ENCODE data around the gene KRTAP10-7. TPM values are rescaled to one million over a fixed set of nuclear protein-coding genes. Genes with fewer than 3 reads are reported as not detected.
"Not testable (repeated sequence)": the region's sequence is repeated elsewhere in the genome, so short reads cannot be mapped to it uniquely, and the experiment has no call there.

Gene KRTAP10-7
- total and polyA plus RNA-seq, 9 donors, result not detected

DNA sequence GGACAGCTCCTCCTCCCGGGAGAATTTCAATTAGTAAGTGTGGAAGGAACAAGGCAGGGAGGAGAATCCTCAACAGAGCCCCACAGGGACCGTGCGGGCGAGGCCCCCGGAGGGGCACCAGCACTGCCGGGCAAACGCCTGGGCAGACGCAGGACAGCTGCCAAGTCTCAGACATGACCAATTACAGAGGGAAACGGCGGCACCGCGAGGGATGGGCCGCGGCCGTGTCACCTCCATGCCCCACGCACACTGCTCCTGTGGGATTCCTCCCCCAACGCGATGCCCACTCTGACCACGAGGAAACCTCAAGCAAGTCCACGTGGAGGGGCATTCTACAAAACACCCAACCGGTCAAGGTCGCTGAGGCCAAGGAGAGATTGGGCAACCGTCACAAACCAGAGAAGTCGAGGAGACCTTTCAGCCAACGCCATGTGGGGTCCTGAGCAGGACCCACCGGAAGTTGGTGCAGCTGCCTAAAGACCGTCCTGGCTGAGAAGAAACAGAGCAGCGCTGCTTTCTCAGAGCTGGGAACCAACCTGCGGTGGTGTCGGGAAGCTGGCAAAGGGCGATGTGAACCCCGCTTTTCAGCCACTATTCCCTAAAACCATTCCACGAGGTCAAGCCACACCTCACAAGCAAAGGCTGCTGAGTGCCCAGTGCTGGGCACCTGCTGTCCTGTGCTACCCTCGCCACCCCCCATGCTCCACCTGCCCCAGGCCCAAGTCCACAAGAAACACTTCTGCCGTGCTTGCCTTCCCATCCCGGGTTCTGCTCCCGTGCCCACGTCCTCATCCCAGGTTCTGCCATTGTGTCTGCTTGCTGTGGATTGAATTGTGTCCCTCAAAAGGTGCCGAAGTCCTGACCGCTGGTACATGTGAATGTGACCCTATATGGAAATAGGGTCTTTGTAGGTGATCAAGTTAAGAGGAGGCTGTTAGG, 28.3 kb upstream of the KRTAP10-7 start:
- no peak overlapping the region for H3K27ac ChIP-seq (ENCODE audit: low read length)
- H3K9me3 ChIP-seq (replicated peaks; ENCODE audit: control insufficient read depth, low read depth, low read length), result peaks cover 12% of the 10 kb centered on the region
- H3K36me3 ChIP-seq (ENCODE audit: control insufficient read depth, insufficient read depth, low read length), result no peaks in the 10 kb centered on the region
- no peak overlapping the region for H3K4me3 ChIP-seq (ENCODE audit: low read length)
- DNase-seq, result no peak
- H3K27me3 ChIP-seq (ENCODE audit: control insufficient read depth, insufficient read depth, low read length), result peaks cover 7% of the 10 kb centered on the region
- 90% methylated on average over 33 of the region's 40 CpGs for WGBS (ENCODE audit: insufficient coverage)
- H3K4me1 ChIP-seq (ENCODE audit: control insufficient read depth, insufficient read depth, low read length), result peaks cover 11% of the 10 kb centered on the region

DNA sequence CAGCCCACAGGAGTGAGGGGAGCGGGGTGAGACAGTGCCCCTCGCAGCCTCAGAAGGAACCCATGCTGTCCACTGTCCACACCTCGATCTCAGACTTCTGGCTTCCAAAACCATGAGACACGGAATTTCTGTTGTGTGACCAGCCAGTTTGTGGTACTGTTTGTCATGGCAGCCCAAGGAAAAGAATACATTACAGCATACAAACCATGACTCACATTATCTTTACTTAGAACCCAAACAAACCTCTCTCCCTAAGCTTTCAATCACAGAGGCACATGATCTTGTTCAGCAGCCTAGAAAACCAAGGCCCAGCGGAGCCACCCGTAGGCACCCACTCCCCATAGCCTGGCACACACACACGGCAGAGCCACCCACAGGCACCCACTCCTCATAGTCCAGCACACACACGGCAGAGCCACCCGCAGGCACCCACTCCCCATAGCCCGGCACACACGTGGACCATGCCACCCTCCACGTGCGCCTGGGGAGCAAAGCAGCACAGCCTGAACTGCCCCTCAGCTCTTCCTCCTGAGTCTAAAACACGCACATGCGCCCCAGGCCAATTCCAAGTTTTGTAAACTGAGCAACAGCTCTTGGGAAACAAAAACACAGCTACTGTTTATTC, 27.3 kb upstream of the KRTAP10-7 start:
- Histone ChIP-seq H3K9me3 (replicated peaks; ENCODE audit: control insufficient read depth, low read depth, low read length) (peaks cover 16% of the 10 kb centered on the region), H3K27ac (ENCODE audit: low read length) (no peak overlapping the region), H3K36me3 (ENCODE audit: control insufficient read depth, insufficient read depth, low read length) (no peaks in the 10 kb centered on the region), H3K27me3 (ENCODE audit: control insufficient read depth, insufficient read depth, low read length) (peaks cover 7% of the 10 kb centered on the region), H3K4me1 (ENCODE audit: control insufficient read depth, insufficient read depth, low read length) (peaks cover 11% of the 10 kb centered on the region), H3K4me3 (ENCODE audit: low read length) (no peak overlapping the region)
- 80% methylated on average over 15 of the region's 15 CpGs for WGBS (ENCODE audit: insufficient coverage)
- DNase-seq, result no peak

DNA sequence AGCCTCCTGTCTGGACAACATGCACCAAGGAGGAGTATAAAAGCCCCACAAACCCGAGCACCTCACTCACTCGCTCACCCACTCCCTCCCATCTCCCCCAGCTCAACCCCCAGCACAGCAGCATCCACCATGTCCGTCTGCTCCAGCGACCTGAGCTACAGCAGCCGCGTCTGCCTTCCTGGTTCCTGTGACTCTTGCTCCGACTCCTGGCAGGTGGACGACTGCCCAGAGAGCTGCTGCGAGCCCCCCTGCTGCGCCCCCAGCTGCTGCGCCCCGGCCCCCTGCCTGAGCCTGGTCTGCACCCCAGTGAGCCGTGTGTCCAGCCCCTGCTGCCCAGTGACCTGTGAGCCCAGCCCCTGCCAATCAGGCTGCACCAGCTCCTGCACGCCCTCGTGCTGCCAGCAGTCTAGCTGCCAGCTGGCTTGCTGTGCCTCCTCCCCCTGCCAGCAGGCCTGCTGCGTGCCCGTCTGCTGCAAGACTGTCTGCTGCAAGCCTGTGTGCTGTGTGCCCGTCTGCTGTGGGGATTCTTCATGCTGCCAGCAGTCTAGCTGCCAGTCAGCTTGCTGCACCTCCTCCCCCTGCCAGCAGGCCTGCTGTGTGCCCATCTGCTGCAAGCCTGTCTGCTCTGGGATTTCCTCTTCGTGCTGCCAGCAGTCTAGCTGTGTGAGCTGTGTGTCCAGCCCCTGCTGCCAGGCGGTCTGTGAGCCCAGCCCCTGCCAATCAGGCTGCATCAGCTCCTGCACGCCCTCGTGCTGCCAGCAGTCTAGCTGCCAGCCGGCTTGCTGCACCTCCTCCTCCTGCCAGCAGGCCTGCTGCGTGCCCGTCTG, 26.6 kb upstream of the KRTAP10-7 start, which contains the start of gene KRTAP10-4:
Gene KRTAP10-4 (plus strand): TSS at position 100 of the 827 bp plus-strand sequence. CDS start 30 bp downstream, at position 130.
- not testable (repeated sequence) for DNase-seq; H3K4me1 ChIP-seq (ENCODE audit: control insufficient read depth, insufficient read depth, low read length); H3K36me3 ChIP-seq (ENCODE audit: control insufficient read depth, insufficient read depth, low read length); H3K27me3 ChIP-seq (ENCODE audit: control insufficient read depth, insufficient read depth, low read length); H3K4me3 ChIP-seq (ENCODE audit: low read length); H3K27ac ChIP-seq (ENCODE audit: low read length)
- H3K9me3 ChIP-seq (replicated peaks; ENCODE audit: control insufficient read depth, low read depth, low read length), result peaks cover 16% of the 10 kb centered on the region
- 58% methylated on average over 11 of the region's 25 CpGs for WGBS (ENCODE audit: insufficient coverage)

DNA sequence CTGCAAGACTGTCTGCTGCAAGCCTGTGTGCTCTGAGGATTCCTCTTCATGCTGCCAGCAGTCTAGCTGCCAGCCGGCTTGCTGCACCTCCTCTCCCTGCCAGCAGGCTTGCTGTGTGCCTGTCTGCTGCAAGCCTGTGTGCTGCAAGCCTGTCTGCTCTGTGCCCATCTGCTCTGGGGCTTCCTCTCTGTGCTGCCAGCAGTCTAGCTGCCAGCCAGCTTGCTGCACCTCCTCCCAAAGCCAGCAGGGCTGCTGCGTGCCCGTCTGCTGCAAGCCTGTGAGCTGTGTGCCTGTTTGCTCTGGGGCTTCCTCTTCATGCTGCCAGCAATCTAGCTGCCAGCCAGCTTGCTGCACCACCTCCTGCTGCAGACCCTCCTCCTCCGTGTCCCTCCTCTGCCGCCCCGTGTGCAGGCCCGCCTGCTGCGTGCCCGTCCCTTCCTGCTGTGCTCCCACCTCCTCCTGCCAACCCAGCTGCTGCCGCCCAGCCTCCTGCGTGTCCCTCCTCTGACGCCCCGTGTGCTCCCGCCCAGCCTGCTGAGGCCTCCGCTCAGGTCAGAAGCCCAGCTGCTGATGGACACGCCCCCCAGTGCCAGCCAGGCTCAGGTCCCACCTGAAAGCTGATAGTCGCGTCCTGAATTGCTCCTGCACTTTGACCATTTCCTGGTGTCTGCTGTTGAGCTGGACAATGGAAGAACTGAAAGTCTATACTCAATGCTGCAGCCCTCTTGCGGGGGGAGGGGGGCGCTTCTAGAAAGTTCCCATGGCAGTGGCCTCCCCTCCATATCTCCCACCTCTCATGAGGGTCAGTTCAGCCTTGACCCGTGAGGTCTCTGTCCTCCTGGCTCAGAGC, 25.7 kb upstream of the KRTAP10-7 start:
- WGBS (ENCODE audit: insufficient coverage), result 23% methylated on average over 17 of the region's 21 CpGs
- Histone ChIP-seq H3K4me1 (ENCODE audit: control insufficient read depth, insufficient read depth, low read length) (no peaks in the 10 kb centered on the region), H3K9me3 (replicated peaks; ENCODE audit: control insufficient read depth, low read depth, low read length) (peaks cover 16% of the 10 kb centered on the region), H3K27me3 (ENCODE audit: control insufficient read depth, insufficient read depth, low read length) (peaks cover 7% of the 10 kb centered on the region), H3K27ac (ENCODE audit: low read length) (no peak overlapping the region), H3K4me3 (ENCODE audit: low read length) (no peak overlapping the region), H3K36me3 (ENCODE audit: control insufficient read depth, insufficient read depth, low read length) (no peaks in the 10 kb centered on the region)
- no peak for DNase-seq

DNA sequence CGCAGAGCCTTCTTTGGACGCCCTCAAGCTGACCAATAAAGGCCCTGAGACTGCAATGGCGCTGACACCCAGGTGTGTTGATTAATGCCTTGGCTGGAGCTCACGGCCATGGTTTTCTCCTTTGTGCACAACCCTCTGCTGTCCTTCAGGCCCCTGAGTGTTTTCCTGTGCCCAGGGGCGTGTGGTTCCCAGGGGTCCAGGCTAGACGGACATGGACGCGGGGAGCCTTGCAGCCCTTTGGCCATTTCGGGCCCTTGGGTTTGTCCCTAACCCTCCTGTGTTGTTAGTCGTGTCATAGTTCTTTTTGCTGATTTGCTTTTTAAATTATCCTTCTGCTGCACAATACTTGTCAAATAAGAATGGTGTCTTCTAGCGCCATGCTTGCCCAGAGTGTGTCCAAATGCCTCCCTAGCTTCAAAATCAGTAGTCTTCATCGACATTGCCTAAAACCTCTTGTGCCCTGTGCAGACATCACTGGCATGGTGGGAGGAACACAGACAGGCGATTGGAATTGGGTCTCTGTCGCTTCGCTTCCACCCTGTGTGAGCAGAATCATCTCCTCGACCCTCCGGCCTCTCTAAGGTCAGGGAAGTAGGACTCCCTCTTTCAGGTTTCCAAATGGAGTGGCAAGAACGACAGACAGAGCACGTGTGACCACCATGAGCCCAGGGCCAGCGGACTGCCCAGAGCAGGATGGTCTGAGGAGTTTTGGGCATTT, 24.9 kb upstream of the KRTAP10-7 start:
- peaks cover 8% of the 10 kb centered on the region for H3K27me3 ChIP-seq (ENCODE audit: control insufficient read depth, insufficient read depth, low read length)
- peaks cover 17% of the 10 kb centered on the region for H3K9me3 ChIP-seq (replicated peaks; ENCODE audit: control insufficient read depth, low read depth, low read length)
- no peak overlapping the region for H3K27ac ChIP-seq (ENCODE audit: low read length)
- H3K4me1 ChIP-seq (ENCODE audit: control insufficient read depth, insufficient read depth, low read length), result no peaks in the 10 kb centered on the region
- no peak for DNase-seq
- H3K4me3 ChIP-seq (ENCODE audit: low read length), result no peak overlapping the region
- H3K36me3 ChIP-seq (ENCODE audit: control insufficient read depth, insufficient read depth, low read length), result no peaks in the 10 kb centered on the region
- WGBS (ENCODE audit: insufficient coverage), result 82% methylated on average over 14 of the region's 20 CpGs

DNA sequence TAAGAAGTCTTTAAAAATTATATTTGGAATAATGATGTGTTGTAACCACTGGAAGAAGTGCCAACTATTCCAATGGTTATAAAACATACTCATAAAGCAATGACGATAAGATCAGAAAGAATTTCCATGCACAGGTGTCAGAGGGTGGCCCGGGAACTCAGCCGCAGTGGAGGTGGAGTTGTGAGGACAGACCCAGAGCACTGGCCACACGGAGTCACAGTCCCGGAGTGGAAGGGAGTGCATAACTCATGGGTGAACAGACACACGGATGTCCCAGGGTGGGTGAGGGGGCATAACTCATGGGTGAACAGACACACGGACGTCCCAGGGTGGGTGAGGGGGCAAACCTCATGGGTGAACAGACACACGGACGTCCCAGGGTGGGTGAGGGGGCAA, 24.4 kb upstream of the KRTAP10-7 start:
- Histone ChIP-seq H3K27me3 (ENCODE audit: control insufficient read depth, insufficient read depth, low read length) (peaks cover 9% of the 10 kb centered on the region), H3K4me1 (ENCODE audit: control insufficient read depth, insufficient read depth, low read length) (no peaks in the 10 kb centered on the region), H3K36me3 (ENCODE audit: control insufficient read depth, insufficient read depth, low read length) (no peaks in the 10 kb centered on the region), H3K9me3 (replicated peaks; ENCODE audit: control insufficient read depth, low read depth, low read length) (peaks cover 21% of the 10 kb centered on the region), H3K4me3 (ENCODE audit: low read length) (no peak overlapping the region), H3K27ac (ENCODE audit: low read length) (no peak overlapping the region)
- no peak for DNase-seq
- 89% methylated on average over 4 of the region's 10 CpGs for WGBS (ENCODE audit: insufficient coverage)

DNA sequence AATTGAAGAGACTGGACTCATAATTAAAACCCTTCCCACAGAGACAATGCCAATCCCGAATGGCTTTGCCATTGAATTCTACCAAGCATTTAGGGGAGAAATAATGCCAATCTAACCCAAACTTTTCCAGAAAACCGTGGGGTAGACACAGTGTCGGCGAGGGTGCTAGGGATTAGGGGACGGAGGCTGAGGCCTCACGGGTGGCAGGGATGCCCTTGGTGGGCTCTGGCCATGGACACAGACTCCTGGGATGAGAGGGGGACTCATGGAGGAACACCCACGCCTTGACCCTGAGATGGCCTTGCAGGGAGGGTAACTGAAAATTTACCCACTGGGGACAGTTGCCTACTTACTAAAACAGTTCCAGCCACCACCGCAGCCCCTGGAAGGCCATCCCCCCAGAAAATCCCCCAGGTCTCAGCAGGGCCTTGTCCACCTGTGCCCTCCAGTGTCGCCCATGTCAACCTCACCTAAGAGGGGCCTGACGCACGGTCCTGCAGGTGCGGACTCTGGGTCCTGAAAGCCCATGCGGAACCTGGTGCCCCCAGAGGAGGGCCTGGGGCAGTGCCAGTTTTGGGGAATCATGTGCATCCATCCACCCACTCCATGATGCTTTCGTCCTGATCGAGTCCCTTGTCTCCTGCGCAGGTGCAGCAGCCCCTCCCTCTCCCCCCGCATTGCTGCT, 21.9 kb upstream of the KRTAP10-7 start:
- Histone ChIP-seq H3K9me3 (replicated peaks; ENCODE audit: control insufficient read depth, low read depth, low read length) (peaks cover 25% of the 10 kb centered on the region), H3K27me3 (ENCODE audit: control insufficient read depth, insufficient read depth, low read length) (peaks cover 10% of the 10 kb centered on the region), H3K27ac (ENCODE audit: low read length) (no peak overlapping the region), H3K4me1 (ENCODE audit: control insufficient read depth, insufficient read depth, low read length) (no peaks in the 10 kb centered on the region), H3K36me3 (ENCODE audit: control insufficient read depth, insufficient read depth, low read length) (no peaks in the 10 kb centered on the region), H3K4me3 (ENCODE audit: low read length) (no peak overlapping the region)
- WGBS (ENCODE audit: insufficient coverage), result 91% methylated on average over 8 of the region's 17 CpGs
- DNase-seq, result no peak

DNA sequence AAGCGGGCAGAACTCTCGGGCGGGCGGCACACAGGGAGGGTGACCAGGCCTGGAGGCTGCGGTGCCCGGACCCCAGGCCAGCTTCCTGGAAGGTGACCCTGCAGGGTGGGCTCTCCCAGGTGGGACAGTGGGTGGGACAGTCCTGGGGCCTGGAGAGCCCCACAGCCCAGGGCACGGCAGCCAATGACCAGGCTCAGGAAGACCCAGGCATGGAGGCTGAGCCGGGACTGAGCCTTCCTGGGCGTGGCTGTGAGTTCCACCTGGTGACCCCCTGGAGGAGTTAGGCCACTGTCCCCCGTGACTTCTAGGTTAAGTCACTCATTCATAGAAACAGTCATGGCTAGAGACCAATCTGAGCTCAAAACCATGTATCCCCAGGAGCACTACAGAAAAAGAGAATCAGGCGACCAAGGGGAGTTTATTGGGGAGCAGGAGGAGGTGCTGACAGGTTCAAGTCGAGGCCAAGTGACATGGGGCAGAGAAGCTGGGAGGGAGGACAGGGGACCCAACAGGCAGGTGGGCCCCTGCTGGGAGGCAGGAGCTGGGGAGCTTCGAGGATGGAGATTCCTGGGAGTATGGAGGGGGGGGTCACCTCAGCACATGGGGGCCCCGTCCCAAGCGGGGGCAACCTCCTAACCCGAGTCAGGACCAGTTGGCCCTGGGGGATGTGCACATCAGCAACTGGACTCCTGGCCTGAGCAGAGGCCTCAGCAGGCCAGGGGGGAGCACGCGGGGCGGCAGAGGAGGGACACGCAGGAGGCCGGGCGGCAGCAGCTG, 21.2 kb upstream of the KRTAP10-7 start:
- no peaks in the 10 kb centered on the region for H3K36me3 ChIP-seq (ENCODE audit: control insufficient read depth, insufficient read depth, low read length)
- WGBS (ENCODE audit: insufficient coverage), result 54% methylated on average over 11 of the region's 22 CpGs
- H3K4me1 ChIP-seq (ENCODE audit: control insufficient read depth, insufficient read depth, low read length), result no peaks in the 10 kb centered on the region
- no peak overlapping the region for H3K4me3 ChIP-seq (ENCODE audit: low read length)
- no peak for DNase-seq
- no peak overlapping the region for H3K27ac ChIP-seq (ENCODE audit: low read length)
- peaks cover 25% of the 10 kb centered on the region for H3K9me3 ChIP-seq (replicated peaks; ENCODE audit: control insufficient read depth, low read depth, low read length)
- H3K27me3 ChIP-seq (ENCODE audit: control insufficient read depth, insufficient read depth, low read length), result peaks cover 10% of the 10 kb centered on the region

Measured in muscle of leg (tissue), 11 donors.